K562 (cell line): ENCODE results near the gene DBX1. TPM values are rescaled to one million over a fixed set of nuclear protein-coding genes. Genes with fewer than 3 reads are reported as not detected.

Experiments used
- ATAC-seq: fragments of 200-7000 bp; cut with Tn5 transposase; 3 replicates; pipeline ENCODE4 v1.9.1; 2020; ENCODE audit warnings: moderate library complexity
- BruUV-seq: library from RNA; stranded (reverse); fragments of 400-500 nt; replicated peaks from 2 replicates; lab custom pipeline; 2021; lab: Mats Ljungman, UMichigan
- CTCF ChIA-PET: fragments of 300-600 bp; formaldehyde crosslinking; extraction: SDS; loops from one replicate; lab custom pipeline; 2021; ENCODE audit warnings: low intra/inter-chr PET ratio; lab: Yijun Ruan, JAX
- POLR2A ChIA-PET: fragments of 300-600, 350-650 bp; sonication (Branson Sonifier 250); formaldehyde crosslinking; extraction: SDS; loops from one replicate; lab custom pipeline; 2021; ENCODE audit warnings: antibody characterized with exemption, inconsistent platforms; lab: Yijun Ruan, JAX
- DNase-seq, 4 experiments: peaks; one replicate each; pipeline versions ENCODE4 v3.0.0 to v3.0.0-alpha.2; 2011 to 2018; ENCODE audit warnings: low spot score in 3 of 4, mixed read lengths in 3 of 4; ENCODE audit errors: extremely low read depth in 1 of 4
- FAIRE-seq: peaks from 2 replicates; lab custom pipeline; 2011; peaks lifted over from hg19 to GRCh38; lab: Jason Lieb, UNC
- H2AFZ ChIP-seq: 2 replicates; pipeline ENCODE4 v1.6.0; 2011; ENCODE audit warnings: low read depth, low read length, control low read depth, inconsistent platforms
- H3K27ac ChIP-seq: fragments of 200-600 bp; 3 replicates; pipeline ENCODE4 v1.8.0; 2011; ENCODE audit warnings: low read depth, mild to moderate bottlenecking, control low read depth, inconsistent platforms, low read length, moderate library complexity, mixed read lengths; ENCODE audit errors: extremely low read depth
- H3K27me3 ChIP-seq, 2 experiments: fragments of 300-600 bp in 1 of 2; 2 replicates in 1 of 2; 3 replicates in 1 of 2; pipeline versions ENCODE4 v1.6.0 to v1.8.0; 2011; ENCODE audit warnings: inconsistent platforms in 2 of 2, low read length in 2 of 2, mild to moderate bottlenecking in 1 of 2, mixed read lengths in 1 of 2, moderate library complexity in 1 of 2; ENCODE audit not compliant: control insufficient read depth in 2 of 2, insufficient read depth in 2 of 2
- H3K36me3 ChIP-seq: fragments of 300-600 bp; 3 replicates; pipeline ENCODE4 v1.8.0; 2011; ENCODE audit warnings: mild to moderate bottlenecking, low read length, inconsistent platforms; ENCODE audit not compliant: control insufficient read depth, insufficient read depth
- H3K4me1 ChIP-seq, 2 experiments: fragments of 200-600 bp in 1 of 2; replicated peaks in 1 of 2; 2 replicates in 1 of 2; 3 replicates in 1 of 2; pipeline versions ENCODE4 v1.5.1 to v1.8.0; 2011; ENCODE audit warnings: inconsistent platforms in 2 of 2, low read length in 2 of 2, mild to moderate bottlenecking in 1 of 2, mixed read lengths in 1 of 2, moderate library complexity in 1 of 2; ENCODE audit not compliant: control insufficient read depth in 2 of 2, insufficient read depth in 2 of 2
- H3K4me2 ChIP-seq: 2 replicates; pipeline ENCODE4 v1.6.1; 2011; ENCODE audit warnings: low read length, control low read depth, inconsistent platforms, mixed read lengths; ENCODE audit not compliant: insufficient read depth
- H3K4me3 ChIP-seq: fragments of 200-600 bp; sonication (generic), shearing (Covaris generic); 2 replicates; pipeline ENCODE4 v1.5.1; 2016; ENCODE audit warnings: control low read depth, inconsistent platforms
- H3K79me2 ChIP-seq: fragments of 200-600 bp; 3 replicates; pipeline ENCODE4 v1.8.0; 2011; ENCODE audit warnings: low read length, inconsistent platforms; ENCODE audit not compliant: control insufficient read depth, insufficient read depth
- H3K9ac ChIP-seq, 2 experiments: 2 replicates each; pipeline versions ENCODE4 v1.6.0 to v1.6.1; 2011; ENCODE audit warnings: low read depth in 2 of 2, low read length in 2 of 2, control low read depth in 1 of 2, inconsistent platforms in 1 of 2, mild to moderate bottlenecking in 1 of 2, mixed read lengths in 1 of 2; ENCODE audit not compliant: insufficient read depth in 1 of 2
- H3K9me1 ChIP-seq: one replicate; pipeline ENCODE4 v1.6.0; 2011; ENCODE audit warnings: inconsistent platforms, mild to moderate bottlenecking, low read length, moderate library complexity; ENCODE audit not compliant: control insufficient read depth, insufficient read depth
- H3K9me3 ChIP-seq: replicated peaks from 2 replicates; pipeline ENCODE4 v1.5.1; 2011; ENCODE audit warnings: low read depth, low read length, inconsistent platforms; ENCODE audit not compliant: control insufficient read depth, insufficient read depth
- H4K20me1 ChIP-seq: replicated peaks from 2 replicates; pipeline ENCODE4 v1.6.1; 2011; ENCODE audit warnings: low read length, inconsistent platforms, mixed read lengths; ENCODE audit not compliant: control insufficient read depth, insufficient read depth
- ESRRA ChIP-seq: fragments of 450-650 bp; IDR thresholded peaks from 2 replicates; pipeline ENCODE4 v1.6.1; 2014; ENCODE audit warnings: low read depth, mild to moderate bottlenecking, moderate library complexity, borderline replicate concordance
- FOXM1 ChIP-seq, 2 experiments: fragments of 450-650 bp in 1 of 2; sonication (generic) in 1 of 2; formaldehyde crosslinking in 1 of 2; IDR thresholded peaks; 2 replicates each; pipeline versions ENCODE4 v1.6.1 to v1.9.0; 2017 to 2022; ENCODE audit warnings: low read depth in 2 of 2, mild to moderate bottlenecking in 2 of 2, missing genetic modification reagents in 1 of 2, moderate library complexity in 1 of 2
- WGBS: fragments of 100-300 bp; shearing (Covaris generic); methylation state at CpG from one replicate; pipeline ENCODE4 v1.1.6; 2016; ENCODE audit warnings: low coverage, mixed read lengths; ENCODE audit not compliant: insufficient coverage; ENCODE audit errors: missing lambda C conversion rate; 5-methylcytosine and 5-hydroxymethylcytosine counted together
- in situ Hi-C: fragments of 300-500 bp; cut with MboI; formaldehyde crosslinking; loops from 4 replicates; pipeline ENCODE4 v1.15.0; 2018; ENCODE audit warnings: inconsistent platforms, mixed read lengths
- intact Hi-C: fragments of 100-400 bp; cut with micrococcal nuclease; formaldehyde crosslinking; loops from 2 replicates; pipeline ENCODE4 v1.14.2; 2022
- polyA plus RNA-seq, 8 experiments: library from polyadenylated mRNA; depleted of rRNA in 4 of 8; stranded (reverse) in 5 of 8; unstranded in 3 of 8; fragments of >200 nt; fragmentation: Nextera tagmentation in 2 of 8; fragmentation: Illumina TruSeq in 1 of 8; extraction: Ambion mirVana in 2 of 8; extraction: Trizol in 1 of 8; gene quantifications; 2 replicates each; pipeline versions ENCODE4 v1.2.1 to v1.2.3, GENCODE V29; 2011 to 2014; ENCODE audit warnings: inconsistent platforms in 1 of 8, missing spikeins in 1 of 8
- total RNA-seq, 7 experiments: library from RNA; depleted of rRNA in 6 of 7; stranded (reverse); fragments of >200 nt in 6 of 7; fragmentation: Illumina TruSeq in 2 of 7; extraction: Trizol in 2 of 7; gene quantifications; 2 replicates each; pipeline versions ENCODE4 v1.2.1 to v1.2.3, GENCODE V29; 2011 to 2021; ENCODE audit warnings: low replicate concordance in 1 of 7

Gene DBX1
- total and polyA plus RNA-seq, 9 of the 15 experiments (the other 6 are each of a cell fraction or from before 2014, with no cell fraction given): not detected

GRCh38 chr11:20109731-20110445 lies 50.4 kb downstream of the DBX1 start:
- H3K4me2 ChIP-seq: no peak overlapping the region
- no peak overlapping the region for H3K27ac ChIP-seq
- CTCF ChIA-PET: interaction anchor here (1.3 kb wide), 1 partner anchor 158 kb away, joined by 11 read pairs; no protein-coding TSS in a partner anchor
- no peaks in the 10 kb centered on the region for H3K79me2 ChIP-seq
- POLR2A ChIA-PET: interaction anchor here (0.6 kb wide), 2 partner anchors 115 to 164 kb away, joined by 3 read pairs; no protein-coding TSS in a partner anchor
- TF ChIP-seq FOXM1 (IDR thresholded peaks at IDR 0.05; ENCODE audit: low read depth) (no peak), FOXM1 (CRISPR knock-in tag; IDR thresholded peaks at IDR 0.05; ENCODE audit: low read depth) (no peak), ESRRA (0 out of 2 replicates have a peak, but pooled peaks have one; percentile 18)
- H3K9me1 ChIP-seq: no peaks in the 10 kb centered on the region
- BruUV-seq: no TSS peak
- no peak overlapping the region for H2AFZ ChIP-seq
- in situ Hi-C loops: no loop called here
- H4K20me1 ChIP-seq: no peaks in the 10 kb centered on the region; the same call in 1 of the 2 replicates
- no peak overlapping the region for H3K4me3 ChIP-seq
- no peak for DNase-seq
- H3K9ac ChIP-seq: no peak overlapping the region
- no peaks in the 10 kb centered on the region for H3K27me3 ChIP-seq
- FAIRE-seq: no peak
- 62% methylated on average over 9 of the region's 9 CpGs for WGBS
- H3K4me1 ChIP-seq: peaks cover 12 to 14% of the 10 kb centered on the region in 2 experiments
- H3K36me3 ChIP-seq: no peaks in the 10 kb centered on the region
- intact Hi-C loops: loop anchor here (2.0 to 5.0 kb wide), 3 partner anchors 29 to 73 kb away; no protein-coding TSS in a partner anchor
- no peak for ATAC-seq
- no peaks in the 10 kb centered on the region for H3K9me3 ChIP-seq

Other genes with a start within 250 kb of the DBX1 start
- 49.6 and 59.9 TPM in 2 replicates for gene HTATIP2, start 203.2 kb upstream of the DBX1 start, total RNA-seq (2014; rRNA removed)
- gene HTATIP2, start 203.2 kb upstream of the DBX1 start, total RNA-seq (2014; rRNA removed; fragmentation: Illumina TruSeq; extraction: Trizol): 57.4 and 63.7 TPM in 2 replicates
- 46.9 and 52.4 TPM in 2 replicates for gene HTATIP2, start 203.2 kb upstream of the DBX1 start, total RNA-seq (2015; rRNA removed; fragmentation: Illumina TruSeq; extraction: Trizol)
- gene HTATIP2, start 203.2 kb upstream of the DBX1 start, total RNA-seq (2021): 45.7 and 48.3 TPM in 2 replicates
- gene HTATIP2, start 203.2 kb upstream of the DBX1 start, polyA plus RNA-seq (2011; rRNA removed): 43.4 and 64.4 TPM in 2 replicates
- 51.8 and 65.7 TPM in 2 replicates for gene HTATIP2, start 203.2 kb upstream of the DBX1 start, polyA plus RNA-seq (2014; fragmentation: Illumina TruSeq; extraction: Trizol)
- gene HTATIP2, start 203.2 kb upstream of the DBX1 start, polyA plus RNA-seq (2014; fragmentation: Nextera tagmentation; extraction: Ambion mirVana): 10 to 100 TPM; 89.7 to 90.9 TPM
- 70.4 and 74.2 TPM in 2 replicates for gene HTATIP2, start 203.2 kb upstream of the DBX1 start, polyA plus RNA-seq (2014; rRNA removed)
- 45.4 and 46.4 TPM in 2 replicates for gene PRMT3, start 227.2 kb upstream of the DBX1 start, total RNA-seq (2014; rRNA removed)
- gene PRMT3, start 227.2 kb upstream of the DBX1 start, total RNA-seq (2014; rRNA removed; fragmentation: Illumina TruSeq; extraction: Trizol): 55.8 and 64.1 TPM in 2 replicates
- 43.7 and 44.2 TPM in 2 replicates for gene PRMT3, start 227.2 kb upstream of the DBX1 start, total RNA-seq (2015; rRNA removed; fragmentation: Illumina TruSeq; extraction: Trizol)
- 43.2 and 44.7 TPM in 2 replicates for gene PRMT3, start 227.2 kb upstream of the DBX1 start, total RNA-seq (2021)
- gene PRMT3, start 227.2 kb upstream of the DBX1 start, polyA plus RNA-seq (2011; rRNA removed): 36.3 and 62.1 TPM in 2 replicates
- gene PRMT3, start 227.2 kb upstream of the DBX1 start, polyA plus RNA-seq (2014; fragmentation: Illumina TruSeq; extraction: Trizol): 44.2 and 49.8 TPM in 2 replicates
- gene PRMT3, start 227.2 kb upstream of the DBX1 start, polyA plus RNA-seq (2014; fragmentation: Nextera tagmentation; extraction: Ambion mirVana): 10 to 100 TPM; 24.0 to 35.3 TPM
- gene PRMT3, start 227.2 kb upstream of the DBX1 start, polyA plus RNA-seq (2014; rRNA removed): 42.8 and 44.7 TPM in 2 replicates